ENCODE measurements around the gene SH3PXD2B.

DNA sequence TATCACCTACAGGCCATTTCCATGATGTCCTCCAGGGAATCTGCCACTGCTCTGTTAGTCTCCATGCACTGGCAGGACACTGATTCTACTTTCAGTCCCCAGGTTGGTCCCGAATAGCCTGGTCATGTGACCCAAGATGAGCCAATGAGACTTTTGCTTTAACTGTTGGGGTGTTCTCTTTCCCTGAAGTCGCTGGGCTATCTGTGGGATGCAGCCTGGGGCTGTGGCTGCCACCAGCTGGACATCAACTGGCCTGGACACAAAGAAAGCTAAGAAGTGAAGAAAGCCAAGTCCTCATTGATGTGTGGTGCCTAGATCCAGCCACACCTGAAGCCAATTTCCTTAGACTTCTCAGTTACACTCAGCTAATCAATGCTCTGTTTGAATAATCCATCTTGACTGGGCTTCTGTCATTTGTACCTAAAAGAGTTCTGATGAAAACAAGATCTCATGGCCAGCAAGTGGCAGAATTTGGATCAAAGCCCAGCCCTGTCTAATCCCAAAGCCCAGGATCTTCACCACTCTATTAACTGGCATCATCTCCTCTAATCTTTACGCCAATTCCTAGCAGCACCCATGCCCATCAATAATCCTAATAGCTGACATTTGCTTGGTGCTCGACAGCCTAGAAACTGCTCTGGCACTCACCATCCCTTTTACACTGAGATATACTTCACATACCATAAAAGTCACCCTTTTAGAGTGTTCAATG lies 37.0 kb downstream of the SH3PXD2B start:
- TF ChIP-seq POLR2A (IDR thresholded peaks at IDR 0.05), result no peak
- TF ChIP-seq, protein P1, sequence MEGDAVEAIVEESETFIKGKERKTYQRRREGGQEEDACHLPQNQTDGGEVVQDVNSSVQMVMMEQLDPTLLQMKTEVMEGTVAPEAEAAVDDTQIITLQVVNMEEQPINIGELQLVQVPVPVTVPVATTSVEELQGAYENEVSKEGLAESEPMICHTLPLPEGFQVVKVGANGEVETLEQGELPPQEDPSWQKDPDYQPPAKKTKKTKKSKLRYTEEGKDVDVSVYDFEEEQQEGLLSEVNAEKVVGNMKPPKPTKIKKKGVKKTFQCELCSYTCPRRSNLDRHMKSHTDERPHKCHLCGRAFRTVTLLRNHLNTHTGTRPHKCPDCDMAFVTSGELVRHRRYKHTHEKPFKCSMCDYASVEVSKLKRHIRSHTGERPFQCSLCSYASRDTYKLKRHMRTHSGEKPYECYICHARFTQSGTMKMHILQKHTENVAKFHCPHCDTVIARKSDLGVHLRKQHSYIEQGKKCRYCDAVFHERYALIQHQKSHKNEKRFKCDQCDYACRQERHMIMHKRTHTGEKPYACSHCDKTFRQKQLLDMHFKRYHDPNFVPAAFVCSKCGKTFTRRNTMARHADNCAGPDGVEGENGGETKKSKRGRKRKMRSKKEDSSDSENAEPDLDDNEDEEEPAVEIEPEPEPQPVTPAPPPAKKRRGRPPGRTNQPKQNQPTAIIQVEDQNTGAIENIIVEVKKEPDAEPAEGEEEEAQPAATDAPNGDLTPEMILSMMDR (IDR thresholded peaks at IDR 0.05), result no peak

Data from thyroid gland (tissue), 4 donors.